Keratinocyte (primary cell): ENCODE results near the gene HAND2. TPM values are rescaled to one million over a fixed set of nuclear protein-coding genes. Genes with fewer than 3 reads are reported as not detected.

ENCODE experiments used
- DNase-seq: peaks from one replicate; pipeline ENCODE4 v3.0.0-alpha.2; 2011; ENCODE audit warnings: low read depth, missing footprints, low spot score
- FAIRE-seq: peaks from 2 replicates; lab custom pipeline; 2011; peaks lifted over from hg19 to GRCh38; lab: Jason Lieb, UNC
- H2AFZ ChIP-seq: 2 replicates; pipeline ENCODE4 v1.6.0; 2012; ENCODE audit warnings: low read length, control low read depth, inconsistent platforms; ENCODE audit not compliant: control insufficient read depth
- H3K27ac ChIP-seq: 2 replicates; pipeline ENCODE4 v1.5.1; 2011; ENCODE audit warnings: low read length; ENCODE audit not compliant: control insufficient read depth, insufficient read depth
- H3K27me3 ChIP-seq: 3 replicates; pipeline ENCODE4 v1.6.0; 2011; ENCODE audit warnings: low read length; ENCODE audit not compliant: control insufficient read depth, insufficient read depth; ENCODE audit errors: extremely low read depth
- H3K36me3 ChIP-seq, 2 experiments: 2 replicates in 1 of 2; 3 replicates in 1 of 2; pipeline ENCODE4 v1.5.1; 2011; ENCODE audit warnings: low read length in 2 of 2, mild to moderate bottlenecking in 1 of 2; ENCODE audit not compliant: control insufficient read depth in 2 of 2, insufficient read depth in 2 of 2; ENCODE audit errors: extremely low read depth in 1 of 2
- H3K4me1 ChIP-seq: 3 replicates; pipeline ENCODE4 v1.5.1; 2011; ENCODE audit warnings: low read length; ENCODE audit not compliant: control insufficient read depth, insufficient read depth; ENCODE audit errors: extremely low read depth
- H3K4me2 ChIP-seq: 3 replicates; pipeline ENCODE4 v1.6.0; 2011; ENCODE audit warnings: low read depth, low read length; ENCODE audit not compliant: control insufficient read depth, insufficient read depth; ENCODE audit errors: extremely low read depth
- H3K4me3 ChIP-seq, 3 experiments: fragments of 200-600 bp in 1 of 3; sonication (generic) in 1 of 3; 2 replicates in 2 of 3; 3 replicates in 1 of 3; pipeline ENCODE4 v1.5.1; 2011 to 2016; ENCODE audit warnings: low read length in 3 of 3, mild to moderate bottlenecking in 3 of 3, control low read depth in 2 of 3, inconsistent platforms in 1 of 3, low read depth in 1 of 3, mixed read lengths in 1 of 3, mixed run types in 1 of 3, moderate library complexity in 1 of 3; ENCODE audit not compliant: control insufficient read depth in 2 of 3, insufficient read depth in 2 of 3; ENCODE audit errors: extremely low read depth in 1 of 3
- H3K79me2 ChIP-seq: 2 replicates; pipeline ENCODE4 v1.6.0; 2012; ENCODE audit warnings: low read length; ENCODE audit not compliant: control insufficient read depth, insufficient read depth
- H3K9ac ChIP-seq: 3 replicates; pipeline ENCODE4 v1.6.0; 2011; ENCODE audit warnings: low read length; ENCODE audit not compliant: control insufficient read depth, insufficient read depth; ENCODE audit errors: extremely low read depth
- H3K9me1 ChIP-seq: 3 replicates; pipeline ENCODE4 v1.6.0; 2011; ENCODE audit warnings: low read length; ENCODE audit not compliant: control insufficient read depth, insufficient read depth; ENCODE audit errors: extremely low read depth
- H3K9me3 ChIP-seq: 2 replicates; pipeline ENCODE4 v1.5.1; 2012; ENCODE audit warnings: low read depth, low read length; ENCODE audit not compliant: control insufficient read depth
- H4K20me1 ChIP-seq: 3 replicates; pipeline ENCODE4 v1.6.0; 2011; ENCODE audit warnings: low read length; ENCODE audit not compliant: control insufficient read depth, insufficient read depth; ENCODE audit errors: extremely low read depth
- EZH2 ChIP-seq: IDR thresholded peaks from one replicate; pipeline ENCODE4 v1.6.1; 2012; ENCODE audit warnings: inconsistent platforms, mild to moderate bottlenecking, low read length, moderate library complexity
- dilution Hi-C: fragments of 300-500 bp; cut with MboI; formaldehyde crosslinking; loops from one replicate; pipeline ENCODE4 v1.7.0; 2020; ENCODE audit warnings: low sequenced_read_pairs; ENCODE audit not compliant: extremely low pct_ligation_motif_present
- polyA plus RNA-seq, 5 experiments: library from polyadenylated mRNA; depleted of rRNA in 3 of 5; stranded (reverse) in 3 of 5; stranded (forward) in 1 of 5; unstranded in 1 of 5; fragments of >200 nt; gene quantifications; 1 replicate in 1 of 5; 2 replicates in 3 of 5; 3 replicates in 1 of 5; pipeline versions ENCODE4 v1.2.1 to v1.2.3, GENCODE V29; 2011 to 2012; ENCODE audit warnings: missing spikeins in 2 of 5, low read depth in 1 of 5, low replicate concordance in 1 of 5
- TF ChIP-seq, protein P1 (sequence below), 3 experiments: IDR thresholded peaks in 1 of 3; conservative IDR thresholded peaks in 1 of 3; optimal IDR thresholded peaks in 1 of 3; 2 replicates in 2 of 3; 3 replicates in 1 of 3; pipeline versions ENCODE3 to v1.5.1; 2011; ENCODE audit warnings: low read length in 3 of 3, mild to moderate bottlenecking in 3 of 3, moderate library complexity in 2 of 3, control low read depth in 1 of 3, inconsistent platforms in 1 of 3; ENCODE audit not compliant: insufficient read depth in 2 of 3; ENCODE audit errors: extremely low read depth in 1 of 3

Gene HAND2
- polyA plus RNA-seq, 1 donor (not counting 4 experiments of a cell fraction or from before 2014, with no cell fraction given) = not detected

DNA sequence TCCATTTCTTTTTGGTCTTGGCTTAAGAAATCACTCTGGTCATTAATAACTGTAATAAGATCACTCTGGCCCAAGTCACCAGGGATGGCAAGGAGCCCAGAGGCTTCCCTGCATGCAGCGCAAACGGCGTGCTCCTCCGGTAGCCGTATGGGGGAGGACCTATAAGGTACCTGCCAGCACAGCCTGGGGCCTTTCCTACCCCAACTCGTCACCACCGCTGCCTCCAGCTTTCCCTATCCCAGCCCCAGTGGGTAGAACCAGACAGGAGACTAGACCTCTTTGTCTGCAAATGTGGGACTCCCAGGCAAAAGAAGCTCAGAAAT, 25.9 kb downstream of the HAND2 start:
- H3K9me1 ChIP-seq = no peaks in the 10 kb centered on the region
- H3K9ac ChIP-seq = no peak overlapping the region
- peaks cover 90% of the 10 kb centered on the region for H3K27me3 ChIP-seq
- no peak overlapping the region for H3K4me2 ChIP-seq
- no peak for DNase-seq
- no peak overlapping the region for H2AFZ ChIP-seq
- H3K36me3 ChIP-seq = no peaks in the 10 kb centered on the region
- H3K4me1 ChIP-seq = no peaks in the 10 kb centered on the region
- dilution Hi-C loops = no loop called here
- H3K79me2 ChIP-seq = no peaks in the 10 kb centered on the region
- TF ChIP-seq EZH2 = no peak
- TF ChIP-seq, protein P1, sequence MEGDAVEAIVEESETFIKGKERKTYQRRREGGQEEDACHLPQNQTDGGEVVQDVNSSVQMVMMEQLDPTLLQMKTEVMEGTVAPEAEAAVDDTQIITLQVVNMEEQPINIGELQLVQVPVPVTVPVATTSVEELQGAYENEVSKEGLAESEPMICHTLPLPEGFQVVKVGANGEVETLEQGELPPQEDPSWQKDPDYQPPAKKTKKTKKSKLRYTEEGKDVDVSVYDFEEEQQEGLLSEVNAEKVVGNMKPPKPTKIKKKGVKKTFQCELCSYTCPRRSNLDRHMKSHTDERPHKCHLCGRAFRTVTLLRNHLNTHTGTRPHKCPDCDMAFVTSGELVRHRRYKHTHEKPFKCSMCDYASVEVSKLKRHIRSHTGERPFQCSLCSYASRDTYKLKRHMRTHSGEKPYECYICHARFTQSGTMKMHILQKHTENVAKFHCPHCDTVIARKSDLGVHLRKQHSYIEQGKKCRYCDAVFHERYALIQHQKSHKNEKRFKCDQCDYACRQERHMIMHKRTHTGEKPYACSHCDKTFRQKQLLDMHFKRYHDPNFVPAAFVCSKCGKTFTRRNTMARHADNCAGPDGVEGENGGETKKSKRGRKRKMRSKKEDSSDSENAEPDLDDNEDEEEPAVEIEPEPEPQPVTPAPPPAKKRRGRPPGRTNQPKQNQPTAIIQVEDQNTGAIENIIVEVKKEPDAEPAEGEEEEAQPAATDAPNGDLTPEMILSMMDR (optimal IDR thresholded peaks at IDR 0.05 in 1 of 3, IDR thresholded peaks at IDR 0.05 in 1 of 3, conservative IDR thresholded peaks at IDR 0.05 in 1 of 3; ENCODE audit: extremely low read depth in 1 of 3, insufficient read depth in 2 of 3, low read length in 3 of 3) = no peak
- no peak overlapping the region for H3K4me3 ChIP-seq
- H3K9me3 ChIP-seq = peaks cover 13% of the 10 kb centered on the region
- H4K20me1 ChIP-seq = no peaks in the 10 kb centered on the region
- FAIRE-seq = no peak
- no peak overlapping the region for H3K27ac ChIP-seq

DNA sequence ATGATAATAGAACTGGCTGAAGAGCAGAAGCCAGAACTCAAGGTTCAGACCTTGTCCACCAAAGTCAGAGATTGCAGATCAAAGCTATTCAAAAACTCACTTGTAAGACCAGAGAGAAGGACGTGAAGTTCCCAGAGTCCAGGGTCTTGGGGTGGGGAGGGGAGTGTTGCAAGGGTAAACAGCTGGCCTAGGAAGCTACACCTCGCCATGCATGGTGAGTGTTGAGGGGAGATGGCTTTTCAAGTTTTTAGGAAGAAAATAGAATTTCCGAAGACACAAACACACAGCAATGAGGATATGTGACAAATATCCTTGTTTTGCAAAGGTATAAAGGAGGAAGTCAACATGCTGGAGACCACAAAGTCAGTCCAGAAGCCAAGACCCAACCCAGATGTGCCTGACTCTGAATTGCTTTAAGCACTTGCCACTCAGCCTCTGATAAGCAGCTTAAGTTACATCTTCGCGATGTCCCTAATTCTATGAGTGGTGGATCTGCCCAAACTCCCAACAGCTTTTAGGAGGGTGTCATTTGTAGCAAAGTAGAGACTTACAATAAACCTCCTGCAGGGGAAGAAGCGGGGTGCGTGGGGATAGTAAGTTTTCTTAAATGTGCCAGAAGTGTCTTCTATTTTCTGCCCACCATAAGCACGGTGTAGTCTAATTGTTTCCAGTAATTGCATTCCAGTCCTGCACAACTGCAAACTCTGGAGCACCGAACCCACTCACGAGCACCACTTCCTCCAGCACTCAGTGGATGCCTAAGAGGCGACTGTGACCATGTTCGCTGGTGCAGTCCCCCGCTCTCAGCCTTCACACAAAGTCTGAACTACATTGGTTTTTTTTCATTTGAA, 26.5 kb downstream of the HAND2 start:
- Histone ChIP-seq H3K9me3 (peaks cover 8% of the 10 kb centered on the region), H3K4me2 (no peak overlapping the region), H3K4me3 (no peak overlapping the region), H3K9ac (no peak overlapping the region), H3K79me2 (no peaks in the 10 kb centered on the region), H4K20me1 (no peaks in the 10 kb centered on the region), H3K27ac (no peak overlapping the region), H3K9me1 (no peaks in the 10 kb centered on the region), H3K4me1 (no peaks in the 10 kb centered on the region), H2AFZ (no peak overlapping the region), H3K36me3 (no peaks in the 10 kb centered on the region), H3K27me3 (peaks cover 84% of the 10 kb centered on the region)
- dilution Hi-C loops = no loop called here
- TF ChIP-seq, protein P1 (optimal IDR thresholded peaks at IDR 0.05 in 1 of 3, IDR thresholded peaks at IDR 0.05 in 1 of 3, conservative IDR thresholded peaks at IDR 0.05 in 1 of 3; ENCODE audit: extremely low read depth in 1 of 3, insufficient read depth in 2 of 3, low read length in 3 of 3) = no peak
- peak; percentile 12 for TF ChIP-seq EZH2
- FAIRE-seq (no peak), DNase-seq (no peak)
